Spleen (tissue), 11 donors: ENCODE measurements around the gene CABLES1. TPM values are rescaled to one million over a fixed set of nuclear protein-coding genes. Genes with fewer than 3 reads are reported as not detected.

Source experiments
- DNase-seq: peaks from one replicate; pipeline ENCODE4 v3.0.0-alpha.2; 2020
- H3K27ac ChIP-seq, 8 donors: fragments of 200-600 bp; sonication (generic) in 7 of 8; 1 replicate in 4 of 8; 2 replicates in 4 of 8; pipeline versions ENCODE4 v1.5.0 to v1.8.0; 2016 to 2021; ENCODE audit warnings: inconsistent platforms in 4 of 8, mild to moderate bottlenecking in 4 of 8, moderate library complexity in 1 of 8
- H3K27me3 ChIP-seq, 7 donors: fragments of 200-600 bp; sonication (generic) in 6 of 7; replicated peaks in 1 of 7; 1 replicate in 4 of 7; 2 replicates in 3 of 7; pipeline versions ENCODE4 v1.5.0 to v1.8.0; 2016 to 2021; ENCODE audit warnings: inconsistent platforms in 3 of 7, mild to moderate bottlenecking in 1 of 7
- H3K36me3 ChIP-seq, 6 donors: fragments of 200-600 bp; sonication (generic) in 5 of 6; 1 replicate in 4 of 6; 2 replicates in 2 of 6; pipeline versions ENCODE4 v1.5.0 to v1.8.0; 2016 to 2021; ENCODE audit warnings: inconsistent platforms in 2 of 6
- H3K4me1 ChIP-seq, 6 donors: fragments of 200-600 bp; sonication (generic) in 5 of 6; 1 replicate in 3 of 6; 2 replicates in 3 of 6; pipeline versions ENCODE4 v1.5.0 to v1.8.0; 2016 to 2021; ENCODE audit warnings: inconsistent platforms in 3 of 6
- H3K4me3 ChIP-seq, 8 donors: fragments of 200-600 bp; sonication (generic) in 7 of 8; 1 replicate in 4 of 8; 2 replicates in 4 of 8; pipeline versions ENCODE4 v1.5.0 to v1.8.0; 2016 to 2021; ENCODE audit warnings: inconsistent platforms in 4 of 8, mild to moderate bottlenecking in 4 of 8, moderate library complexity in 2 of 8
- H3K9me3 ChIP-seq, 8 donors: fragments of 200-600 bp; sonication (generic) in 7 of 8; 1 replicate in 4 of 8; 2 replicates in 4 of 8; pipeline versions ENCODE4 v1.5.0 to v1.8.0; 2016 to 2021; ENCODE audit warnings: inconsistent platforms in 4 of 8
- CTCF ChIP-seq, 11 experiments: fragments of 200-600 bp in 7 of 11; fragments of 450-650 bp in 4 of 11; sonication (generic) in 4 of 11; IDR thresholded peaks in 8 of 11; conservative IDR thresholded peaks in 3 of 11; 1 replicate in 7 of 11; 2 replicates in 4 of 11; pipeline versions ENCODE4 v1.4.0 to v1.8.0; 2016 to 2021; ENCODE audit warnings: antibody characterized with exemption in 11 of 11, inconsistent platforms in 4 of 11, mild to moderate bottlenecking in 1 of 11
- POLR2A ChIP-seq, 3 donors: fragments of 450-650 bp; IDR thresholded peaks; one replicate each; pipeline ENCODE4 v1.5.1; 2017; ENCODE audit warnings: antibody characterized with exemption in 3 of 3, mild to moderate bottlenecking in 1 of 3
- POLR2AphosphoS5 ChIP-seq, 3 donors: sonication (generic); formaldehyde crosslinking; IDR thresholded peaks; one replicate each; pipeline ENCODE4 v1.5.1; 2017; ENCODE audit warnings: antibody characterized with exemption in 3 of 3
- WGBS, 5 donors: extraction: QIAGEN DNeasy Blood & Tissue Kit in 3 of 5; methylation state at CpG; one replicate each; pipeline versions ENCODE4 v1.1.5 to v1.1.7; 2013 to 2018; 5-methylcytosine and 5-hydroxymethylcytosine counted together
- intact Hi-C: fragments of 100-400 bp; cut with DNase I; formaldehyde crosslinking; loops from one replicate; pipeline ENCODE4 v1.15.0; 2023; ENCODE audit warnings: low total_unique reads
- polyA plus RNA-seq, 3 donors: library from polyadenylated mRNA; stranded (reverse); fragments of 200-250 nt; gene quantifications; one replicate each; pipeline ENCODE4 v1.2.1, GENCODE V29; 2013
- total RNA-seq, 7 donors: library from RNA; depleted of rRNA in 3 of 7; stranded (reverse); fragments of >200 nt in 3 of 7; fragmentation: NEBNext Ultra II Directional in 4 of 7; extraction: Animal tissue kit (Norgen Biotek cat#: 25700) in 4 of 7; gene quantifications; one replicate each; pipeline versions ENCODE4 v1.1.0 to v1.2.1, GENCODE V29; 2016 to 2021
- donor health status: healthy with polysubstance abuse.
- donor health status: DM: no; HTN: no; CAD: no; lungs with moderate emphysema.
- donor health status: DM: no; HTN: no; CAD: no.
- donor health status: Bipolar disorder and iron deficiency.
- donor health status: healthy.
- donor health status: DM: no; HTN: no; CAD: no.
- donor health status: DM: yes; HTN: yes; CAD: no.

CABLES1 gene
- total and polyA plus RNA-seq, 10 donors = 1.7 to 18.7 (median 6.0) TPM

GRCh38 chr18:23122334-23123229, 12.7 kb upstream of the CABLES1 start:
- TF ChIP-seq CTCF (IDR thresholded peaks at IDR 0.05 in 8 of 11, conservative IDR thresholded peaks at IDR 0.05 in 3 of 11) = no peak
- TF ChIP-seq POLR2A (IDR thresholded peaks at IDR 0.05) = no peak
- no peak for TF ChIP-seq POLR2AphosphoS5 (IDR thresholded peaks at IDR 0.05)
- no peak for DNase-seq
- Histone ChIP-seq H3K4me3 (no peak overlapping the region), H3K36me3 (no peaks in the 10 kb centered on the region), H3K9me3 (no peaks in the 10 kb centered on the region), H3K4me1 (peaks cover 0 to 5% (median 0%) of the 10 kb centered on the region in 6 donors), H3K27ac (no peak overlapping the region), H3K27me3 (peaks cover 0 to 5% (median 0%) of the 10 kb centered on the region in 7 donors)
- WGBS, 5 donors = 74 to 81% (median 77%) methylated on average over 15 of the region's 15 CpGs
- intact Hi-C loops = no loop called here

DNA sequence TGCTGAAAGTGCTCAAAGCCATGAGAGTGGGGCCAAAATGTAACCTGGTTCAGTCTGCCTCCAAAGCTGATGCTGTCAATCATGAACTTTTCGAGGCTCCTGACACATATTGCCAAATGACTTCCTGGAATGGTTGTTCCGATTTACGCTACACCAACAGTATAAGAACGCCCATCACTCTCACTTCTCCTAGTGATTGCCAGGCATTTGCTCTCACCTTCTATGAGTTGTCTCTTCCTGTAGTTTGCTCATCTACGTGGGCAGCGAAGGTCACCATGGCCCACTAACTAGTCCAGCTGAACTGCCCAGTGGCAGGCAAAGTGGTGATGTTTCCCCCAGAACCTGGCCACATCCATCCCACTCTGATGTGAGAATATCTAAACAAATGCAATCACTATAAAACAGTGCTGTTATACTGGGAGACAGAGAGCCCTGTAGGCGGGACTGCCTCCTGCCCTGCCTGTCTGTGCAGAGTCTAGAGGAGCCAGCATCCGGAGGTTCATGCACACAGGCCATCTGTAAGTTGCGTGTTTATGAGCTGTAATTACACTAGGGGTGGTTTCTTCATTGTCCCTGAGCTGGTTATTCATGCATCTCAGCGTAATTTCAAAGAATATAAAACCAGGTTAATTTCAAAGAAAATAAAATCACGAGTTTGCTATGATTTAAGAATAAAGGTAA, 8.8 kb upstream of the CABLES1 start:
- 70 to 86% (median 74%) methylated on average over 11 of the region's 11 CpGs for WGBS, 5 donors
- no peak overlapping the region for H3K27ac ChIP-seq
- intact Hi-C loops = no loop called here
- TF ChIP-seq POLR2AphosphoS5 (IDR thresholded peaks at IDR 0.05) (no peak), CTCF (IDR thresholded peaks at IDR 0.05 in 8 of 11, conservative IDR thresholded peaks at IDR 0.05 in 3 of 11) (no peak), POLR2A (IDR thresholded peaks at IDR 0.05) (no peak)
- no peaks in the 10 kb centered on the region for H3K36me3 ChIP-seq
- peaks cover 0 to 5% (median 0%) of the 10 kb centered on the region in 7 donors for H3K27me3 ChIP-seq
- no peak overlapping the region for H3K4me3 ChIP-seq
- no peaks in the 10 kb centered on the region for H3K9me3 ChIP-seq
- no peak for DNase-seq
- peaks cover 0 to 25% (median 5%) of the 10 kb centered on the region in 6 donors for H3K4me1 ChIP-seq

DNA sequence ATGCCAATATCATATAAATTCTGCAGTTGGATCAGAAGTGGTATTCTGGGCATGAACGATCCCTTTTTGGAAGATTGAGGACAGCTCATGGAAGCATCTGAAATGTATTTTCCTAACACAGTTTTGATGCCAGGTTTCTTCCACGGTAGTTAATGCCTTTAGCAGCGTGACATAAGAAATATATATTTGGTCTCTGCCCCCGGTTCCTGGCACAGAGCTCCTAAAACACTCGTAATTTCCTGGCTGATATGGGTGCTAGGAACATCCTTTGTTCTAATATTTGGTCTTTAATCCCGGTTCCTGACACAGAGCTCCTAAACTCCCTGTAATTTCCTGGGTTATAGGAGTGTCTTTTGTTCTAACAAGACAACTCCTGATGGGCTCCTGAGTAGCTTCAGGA, 8.2 kb upstream of the CABLES1 start:
- intact Hi-C loops = no loop called here
- TF ChIP-seq CTCF (IDR thresholded peaks at IDR 0.05 in 8 of 11, conservative IDR thresholded peaks at IDR 0.05 in 3 of 11) (no peak), POLR2A (IDR thresholded peaks at IDR 0.05) (no peak), POLR2AphosphoS5 (IDR thresholded peaks at IDR 0.05) (no peak)
- Histone ChIP-seq H3K27ac (no peak overlapping the region), H3K4me3 (no peak overlapping the region), H3K36me3 (no peaks in the 10 kb centered on the region), H3K4me1 (peaks cover 2 to 30% (median 9%) of the 10 kb centered on the region in 6 donors), H3K27me3 (peaks cover 0 to 8% (median 0%) of the 10 kb centered on the region in 7 donors), H3K9me3 (no peaks in the 10 kb centered on the region)
- DNase-seq = no peak
- 62 to 82% (median 67%) methylated on average over 6 of the region's 6 CpGs for WGBS, 5 donors
